HG02763 (cell line): ENCODE measurements around the gene RNASEH1.
"Not testable (repeated sequence)": the region's sequence is repeated elsewhere in the genome, so short reads cannot be mapped to it uniquely, and the experiment has no call there.

Experiments used
- ATAC-seq: cut with Tn5 transposase; IDR thresholded peaks from one replicate; pipeline ENCODE4 v1.9.1; 2021; ENCODE audit warnings: mild to moderate bottlenecking, moderate library complexity; ENCODE audit not compliant: unreplicated experiment

RNASEH1 gene

GRCh38 chr2:3594493-3595281 lies 36.6 kb upstream of the RNASEH1 start, which contains the start of gene COLEC11:
COLEC11 (plus strand) TSS chr2:3595112; CDS start chr2:3604341, 9,229 bp downstream.
- ATAC-seq = no peak

- no peak for ATAC-seq
Measured at GRCh38 chr2:3589086-3589485, 31.0 kb upstream of the RNASEH1 start.

- ATAC-seq = no peak
Measured at GRCh38 chr2:3588084-3588483, 30.0 kb upstream of the RNASEH1 start.

GRCh38 chr2:3587432-3587831 lies 29.3 kb upstream of the RNASEH1 start:
- ATAC-seq = no peak

GRCh38 chr2:3587021-3587420 lies 28.9 kb upstream of the RNASEH1 start:
- no peak for ATAC-seq

GRCh38 chr2:3586220-3586619 lies 28.1 kb upstream of the RNASEH1 start:
- ATAC-seq = no peak

GRCh38 chr2:3585261-3586109 lies 27.4 kb upstream of the RNASEH1 start:
- no peak for ATAC-seq

- ATAC-seq = no peak
Measured at GRCh38 chr2:3584608-3585260, 26.6 kb upstream of the RNASEH1 start.

GRCh38 chr2:3584076-3584475 lies 25.9 kb upstream of the RNASEH1 start:
- ATAC-seq = no peak

GRCh38 chr2:3581367-3582262 lies 23.5 kb upstream of the RNASEH1 start:
- no peak for ATAC-seq

- no peak for ATAC-seq
Measured at GRCh38 chr2:3580449-3580848, 22.3 kb upstream of the RNASEH1 start.

GRCh38 chr2:3578987-3579386 lies 20.9 kb upstream of the RNASEH1 start:
- ATAC-seq = no peak

- not testable (repeated sequence) for ATAC-seq
Measured at GRCh38 chr2:3576263-3576630, 18.1 kb upstream of the RNASEH1 start.

GRCh38 chr2:3575534-3576262 lies 17.6 kb upstream of the RNASEH1 start:
- ATAC-seq = peak; percentile 17

- ATAC-seq = no peak
Measured at GRCh38 chr2:3574155-3574554, 16.0 kb upstream of the RNASEH1 start.

- ATAC-seq = no peak
Measured at GRCh38 chr2:3572620-3573019, 14.5 kb upstream of the RNASEH1 start.

GRCh38 chr2:3571284-3571683 lies 13.2 kb upstream of the RNASEH1 start:
- no peak for ATAC-seq

GRCh38 chr2:3569656-3570055 lies 11.5 kb upstream of the RNASEH1 start:
- ATAC-seq = not testable (repeated sequence)

GRCh38 chr2:3566806-3567205 lies 8.7 kb upstream of the RNASEH1 start:
- no peak for ATAC-seq

GRCh38 chr2:3565117-3565516 lies 7.0 kb upstream of the RNASEH1 start:
- no peak for ATAC-seq
